PFSK-1 (cell line): ENCODE data around the gene RPTOR.

Source experiments
- FOXP2 ChIP-seq: optimal IDR thresholded peaks from 2 replicates; pipeline ENCODE3; 2011; ENCODE audit warnings: borderline replicate concordance, control low read depth, inconsistent platforms; ENCODE audit not compliant: insufficient read depth; ENCODE audit errors: extremely low read length, extremely low read depth
- POLR2AphosphoS5 ChIP-seq: IDR thresholded peaks from 2 replicates; pipeline ENCODE4 v1.6.1; 2012; ENCODE audit warnings: low read depth, mild to moderate bottlenecking, control low read depth, low read length, moderate library complexity
- SIN3A ChIP-seq: IDR thresholded peaks from 2 replicates; pipeline ENCODE4 v1.6.1; 2012; ENCODE audit warnings: mild to moderate bottlenecking, low read length, moderate library complexity, borderline replicate concordance; ENCODE audit not compliant: insufficient read depth
- TAF1 ChIP-seq: IDR thresholded peaks from 2 replicates; pipeline ENCODE4 v1.6.1; 2012; ENCODE audit warnings: low read length, control low read depth, borderline replicate concordance; ENCODE audit not compliant: insufficient read depth
- TF ChIP-seq, protein P1 (sequence below), 2 experiments: IDR thresholded peaks; 2 replicates each; pipeline versions ENCODE4 v1.6.1 to v1.8.0; 2011 to 2012; ENCODE audit warnings: low read depth in 2 of 2, low read length in 2 of 2, control low read depth in 1 of 2, inconsistent platforms in 1 of 2, mild to moderate bottlenecking in 1 of 2, moderate library complexity in 1 of 2; ENCODE audit not compliant: insufficient read depth in 1 of 2

RPTOR gene

DNA sequence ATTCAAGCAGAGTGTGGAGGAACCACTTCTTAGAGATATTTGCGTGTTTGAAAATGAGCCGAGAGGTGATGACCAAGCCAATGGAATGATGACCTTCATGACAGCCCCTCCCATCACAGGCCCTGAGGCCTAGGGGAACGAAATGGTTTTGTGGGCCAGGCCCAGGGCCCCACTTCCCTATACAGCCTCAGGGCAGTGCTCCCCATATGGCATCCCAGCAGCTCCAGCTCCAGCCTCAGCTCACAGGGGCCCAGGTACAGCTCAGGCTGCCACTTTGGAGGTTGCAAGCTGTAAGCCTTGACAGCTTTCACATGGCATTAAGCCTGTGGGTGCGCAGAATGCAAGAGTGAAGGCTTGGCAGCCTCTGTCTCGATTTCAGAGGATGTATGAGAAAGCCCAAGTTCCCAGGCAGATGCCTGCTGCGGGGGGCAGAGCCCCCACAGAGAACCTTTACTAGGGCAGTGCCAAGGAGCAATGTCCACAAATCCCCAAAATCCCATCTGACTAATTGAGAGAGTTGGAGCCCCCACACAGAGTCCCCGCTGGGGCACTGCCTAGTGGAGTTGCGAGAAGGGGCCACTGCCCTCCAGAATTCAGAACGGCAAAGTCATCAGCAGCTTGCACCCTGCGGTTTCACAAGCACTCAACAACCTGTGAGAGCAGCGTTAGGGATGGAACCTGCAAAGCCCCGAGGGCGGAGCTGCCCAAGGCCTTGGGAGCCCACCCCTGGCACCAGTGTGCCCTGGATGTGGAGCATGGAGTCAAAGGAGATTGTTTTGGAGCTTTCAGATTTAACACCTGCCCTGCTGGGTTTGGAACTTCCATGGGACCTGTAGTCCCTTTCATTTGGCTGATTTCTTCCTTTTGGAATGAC lies 468.2 kb downstream of the RPTOR start:
- TF ChIP-seq POLR2AphosphoS5 = no peak

DNA sequence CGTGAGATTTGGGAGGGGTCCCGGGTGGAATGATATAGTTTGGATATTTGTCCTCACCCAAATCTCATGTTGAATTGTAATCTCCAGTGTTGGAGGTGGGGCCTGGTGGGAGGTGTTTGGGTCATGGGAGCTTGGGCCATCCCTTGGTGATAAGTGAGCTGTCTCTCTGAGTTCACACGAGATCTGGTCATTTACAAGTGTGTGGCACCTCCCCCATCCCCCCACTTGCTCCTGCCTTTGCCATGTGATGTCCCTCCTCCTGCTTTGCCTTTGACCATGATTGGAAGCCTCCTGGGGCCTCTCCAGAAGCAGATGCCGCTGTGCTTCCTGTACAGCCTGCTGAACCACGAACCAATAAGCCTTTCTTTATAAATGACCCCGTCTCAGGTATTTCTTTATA lies 469.0 kb downstream of the RPTOR start:
- TF ChIP-seq POLR2AphosphoS5 = no peak
- TF ChIP-seq, protein P1, sequence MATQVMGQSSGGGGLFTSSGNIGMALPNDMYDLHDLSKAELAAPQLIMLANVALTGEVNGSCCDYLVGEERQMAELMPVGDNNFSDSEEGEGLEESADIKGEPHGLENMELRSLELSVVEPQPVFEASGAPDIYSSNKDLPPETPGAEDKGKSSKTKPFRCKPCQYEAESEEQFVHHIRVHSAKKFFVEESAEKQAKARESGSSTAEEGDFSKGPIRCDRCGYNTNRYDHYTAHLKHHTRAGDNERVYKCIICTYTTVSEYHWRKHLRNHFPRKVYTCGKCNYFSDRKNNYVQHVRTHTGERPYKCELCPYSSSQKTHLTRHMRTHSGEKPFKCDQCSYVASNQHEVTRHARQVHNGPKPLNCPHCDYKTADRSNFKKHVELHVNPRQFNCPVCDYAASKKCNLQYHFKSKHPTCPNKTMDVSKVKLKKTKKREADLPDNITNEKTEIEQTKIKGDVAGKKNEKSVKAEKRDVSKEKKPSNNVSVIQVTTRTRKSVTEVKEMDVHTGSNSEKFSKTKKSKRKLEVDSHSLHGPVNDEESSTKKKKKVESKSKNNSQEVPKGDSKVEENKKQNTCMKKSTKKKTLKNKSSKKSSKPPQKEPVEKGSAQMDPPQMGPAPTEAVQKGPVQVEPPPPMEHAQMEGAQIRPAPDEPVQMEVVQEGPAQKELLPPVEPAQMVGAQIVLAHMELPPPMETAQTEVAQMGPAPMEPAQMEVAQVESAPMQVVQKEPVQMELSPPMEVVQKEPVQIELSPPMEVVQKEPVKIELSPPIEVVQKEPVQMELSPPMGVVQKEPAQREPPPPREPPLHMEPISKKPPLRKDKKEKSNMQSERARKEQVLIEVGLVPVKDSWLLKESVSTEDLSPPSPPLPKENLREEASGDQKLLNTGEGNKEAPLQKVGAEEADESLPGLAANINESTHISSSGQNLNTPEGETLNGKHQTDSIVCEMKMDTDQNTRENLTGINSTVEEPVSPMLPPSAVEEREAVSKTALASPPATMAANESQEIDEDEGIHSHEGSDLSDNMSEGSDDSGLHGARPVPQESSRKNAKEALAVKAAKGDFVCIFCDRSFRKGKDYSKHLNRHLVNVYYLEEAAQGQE (IDR thresholded peaks at IDR 0.05; ENCODE audit: insufficient read depth in 1 of 2, low read depth in 2 of 2, low read length in 2 of 2) = no peak
- TF ChIP-seq TAF1 = no peak
- TF ChIP-seq SIN3A = no peak
- TF ChIP-seq FOXP2 = no peak

DNA sequence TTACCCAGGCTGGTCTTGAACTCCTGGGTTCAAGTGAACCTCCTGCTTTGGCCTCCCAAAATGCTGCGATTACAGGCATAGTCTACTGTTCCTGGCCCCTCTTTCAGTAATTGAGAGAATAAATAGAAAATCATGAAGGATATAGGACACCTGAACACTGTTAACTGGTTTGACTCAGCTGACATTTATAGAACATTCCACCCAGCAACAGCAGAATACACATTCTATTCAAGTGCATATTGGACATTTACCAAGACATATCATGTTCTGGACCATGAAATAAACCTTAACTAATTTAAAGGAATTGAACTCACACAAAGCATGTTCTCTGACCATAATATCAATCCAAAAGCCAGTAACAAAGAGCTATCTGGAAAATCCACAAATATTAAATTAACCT lies 470.5 kb downstream of the RPTOR start:
- TF ChIP-seq POLR2AphosphoS5 (no peak), FOXP2 (no peak), SIN3A (no peak), TAF1 (no peak)
- TF ChIP-seq, protein P1 (IDR thresholded peaks at IDR 0.05; ENCODE audit: insufficient read depth in 1 of 2, low read depth in 2 of 2, low read length in 2 of 2) = no peak
